SK-N-SH (cell line): ENCODE data around the gene HYAL1. TPM values are rescaled to one million over a fixed set of nuclear protein-coding genes. Genes with fewer than 3 reads are reported as not detected.
"Not testable (repeated sequence)": the region's sequence is repeated elsewhere in the genome, so short reads cannot be mapped to it uniquely, and the experiment has no call there.

Experiments
- CTCF ChIA-PET: fragments of 300-600, 350-600 bp; formaldehyde crosslinking; extraction: SDS; loops from one replicate; lab custom pipeline; 2021; lab: Yijun Ruan, JAX
- POLR2A ChIA-PET: fragments of 350-600 bp; sonication (Branson Sonifier 250); formaldehyde crosslinking; extraction: SDS; loops from one replicate; lab custom pipeline; 2020; ENCODE audit warnings: antibody characterized with exemption, inconsistent platforms; lab: Yijun Ruan, JAX
- DNase-seq: peaks from one replicate; pipeline ENCODE4 v3.0.0; 2012
- H2AFZ ChIP-seq: fragments of 200-600 bp; sonication (generic); 2 replicates; pipeline ENCODE4 v1.8.1; 2016; ENCODE audit warnings: antibody characterized with exemption, mild to moderate bottlenecking, low read depth
- H3F3A ChIP-seq: fragments of 200-600 bp; sonication (generic); replicated peaks from 2 replicates; pipeline ENCODE3; 2016; ENCODE audit warnings: antibody characterized with exemption, mild to moderate bottlenecking; ENCODE audit not compliant: insufficient read depth
- H3K27ac ChIP-seq, 2 experiments: fragments of 200-500 bp in 1 of 2; fragments of 200-600 bp in 1 of 2; sonication (Bioruptor generic) in 1 of 2; sonication (generic), shearing (Covaris generic) in 1 of 2; 2 replicates each; pipeline versions ENCODE4 v1.5.1 to v1.6.1; 2014 to 2016; ENCODE audit warnings: low read depth in 2 of 2, inconsistent platforms in 1 of 2, low read length in 1 of 2, mild to moderate bottlenecking in 1 of 2, mixed read lengths in 1 of 2
- H3K27me3 ChIP-seq: fragments of 200-600 bp; sonication (generic), shearing (Covaris generic); 2 replicates; pipeline ENCODE4 v1.6.1; 2016; ENCODE audit warnings: mixed run types; ENCODE audit not compliant: insufficient read depth
- H3K36me3 ChIP-seq, 2 experiments: fragments of 200-500 bp in 1 of 2; fragments of 200-600 bp in 1 of 2; sonication (Bioruptor generic) in 1 of 2; sonication (generic) in 1 of 2; replicated peaks in 1 of 2; 2 replicates each; pipeline versions ENCODE3 to v1.5.1; 2014 to 2016; ENCODE audit warnings: low read length in 1 of 2, mild to moderate bottlenecking in 1 of 2; ENCODE audit not compliant: insufficient read depth in 2 of 2, control insufficient read depth in 1 of 2
- H3K4me1 ChIP-seq, 2 experiments: fragments of 200-500 bp in 1 of 2; fragments of 200-600 bp in 1 of 2; sonication (Bioruptor generic) in 1 of 2; sonication (generic), shearing (Covaris generic) in 1 of 2; 2 replicates each; pipeline versions ENCODE4 v1.5.1 to v1.6.1; 2014 to 2016; ENCODE audit warnings: low read depth in 1 of 2, low read length in 1 of 2, mixed run types in 1 of 2; ENCODE audit not compliant: insufficient read depth in 2 of 2, control insufficient read depth in 1 of 2
- H3K4me2 ChIP-seq: fragments of 200-600 bp; sonication (generic), shearing (Covaris generic); 2 replicates; pipeline ENCODE4 v1.6.1; 2017; ENCODE audit warnings: mixed run types
- H3K4me3 ChIP-seq, 2 experiments: fragments of 200-500 bp in 1 of 2; fragments of 200-600 bp in 1 of 2; sonication (Bioruptor generic) in 1 of 2; sonication (generic), shearing (Covaris generic) in 1 of 2; 2 replicates each; pipeline versions ENCODE4 v1.5.1 to v1.8.1; 2014 to 2016; ENCODE audit warnings: low read depth in 2 of 2, inconsistent platforms in 1 of 2, low read length in 1 of 2, mild to moderate bottlenecking in 1 of 2, mixed read lengths in 1 of 2, moderate library complexity in 1 of 2
- H3K79me2 ChIP-seq: fragments of 200-600 bp; sonication (generic); 2 replicates; pipeline ENCODE4 v1.8.1; 2017; ENCODE audit warnings: mild to moderate bottlenecking; ENCODE audit not compliant: insufficient read depth
- H3K9ac ChIP-seq: fragments of 200-600 bp; sonication (generic); 2 replicates; pipeline ENCODE4 v1.6.1; 2017; ENCODE audit warnings: mixed run types
- H3K9me2 ChIP-seq: fragments of 200-600 bp; sonication (generic); 2 replicates; pipeline ENCODE4 v1.6.1; 2017; ENCODE audit warnings: mixed run types
- H3K9me3 ChIP-seq: fragments of 200-600 bp; sonication (generic); 2 replicates; pipeline ENCODE4 v1.6.1; 2017; ENCODE audit warnings: mixed run types, mild to moderate bottlenecking, moderate library complexity
- H4K20me1 ChIP-seq: fragments of 200-600 bp; sonication (generic); 2 replicates; pipeline ENCODE4 v1.6.1; 2017; ENCODE audit warnings: mild to moderate bottlenecking, mixed run types; ENCODE audit not compliant: insufficient read depth
- ELF1 ChIP-seq: IDR thresholded peaks from 2 replicates; pipeline ENCODE4 v1.4.0; 2012
- EZH2phosphoT487 ChIP-seq: fragments of 200-600 bp; sonication (generic); IDR thresholded peaks from 2 replicates; pipeline ENCODE4 v1.6.1; 2017; ENCODE audit warnings: low read depth, mixed run types, mild to moderate bottlenecking, antibody characterized with exemption, moderate library complexity, borderline replicate concordance
- FOSL2 ChIP-seq: IDR thresholded peaks from 2 replicates; pipeline ENCODE4 v1.4.0; 2012; ENCODE audit warnings: low read depth, mild to moderate bottlenecking, moderate library complexity, borderline replicate concordance
- FOXM1 ChIP-seq: IDR thresholded peaks from 2 replicates; pipeline ENCODE4 v1.4.0; 2012; ENCODE audit warnings: low read depth, mild to moderate bottlenecking
- NRF1 ChIP-seq: IDR thresholded peaks from 2 replicates; pipeline ENCODE4 v1.6.1; 2012; ENCODE audit warnings: low read depth, mild to moderate bottlenecking, low read length
- POLR2AphosphoS5 ChIP-seq: IDR thresholded peaks from 2 replicates; pipeline ENCODE4 v1.6.1; 2012; ENCODE audit warnings: low read depth, low read length
- RFX5 ChIP-seq: IDR thresholded peaks from 2 replicates; pipeline ENCODE4 v1.6.1; 2012; ENCODE audit warnings: mild to moderate bottlenecking, improper control_type of control experiment, low read length
- RXRA ChIP-seq: IDR thresholded peaks from 2 replicates; pipeline ENCODE4 v1.4.0; 2012; ENCODE audit warnings: low read depth, mild to moderate bottlenecking, borderline replicate concordance
- TCF12 ChIP-seq: IDR thresholded peaks from 2 replicates; pipeline ENCODE4 v1.4.0; 2012
- TEAD4 ChIP-seq: IDR thresholded peaks from 2 replicates; pipeline ENCODE4 v1.4.0; 2012; ENCODE audit warnings: mild to moderate bottlenecking, borderline replicate concordance; ENCODE audit not compliant: insufficient read depth
- WGBS: methylation state at CpG from one replicate; pipeline ENCODE4 v1.1.6; 2017; ENCODE audit warnings: low lambda C conversion rate; 5-methylcytosine and 5-hydroxymethylcytosine counted together
- polyA plus RNA-seq, 3 experiments: library from polyadenylated mRNA; depleted of rRNA; stranded (reverse); fragments of >200 nt; gene quantifications; 2 replicates each; pipeline ENCODE4 v1.2.3, GENCODE V29; 2012
- TF ChIP-seq, protein P1 (sequence below): fragments of 150-350 bp; IDR thresholded peaks from 2 replicates; pipeline ENCODE4 v1.6.1; 2017; ENCODE audit warnings: antibody characterized with exemption, low read length, low read depth, borderline replicate concordance
- TF ChIP-seq, protein P2 (sequence below): IDR thresholded peaks from 2 replicates; pipeline ENCODE4 v1.4.0; 2012; ENCODE audit warnings: low read depth, borderline replicate concordance
- TF ChIP-seq, protein P3 (sequence below): IDR thresholded peaks from 2 replicates; pipeline ENCODE4; 2012
- TF ChIP-seq, protein P4 (sequence below): fragments of 150-350 bp; IDR thresholded peaks from 2 replicates; pipeline ENCODE4 v1.6.1; 2016; ENCODE audit warnings: mild to moderate bottlenecking, low read depth, low read length
- TF ChIP-seq, protein P5 (sequence below): IDR thresholded peaks from 2 replicates; pipeline ENCODE4 v1.6.1; 2012; ENCODE audit warnings: mild to moderate bottlenecking, low read depth, low read length, moderate library complexity

The HYAL1 gene
- polyA plus RNA-seq, 1 of the 3 experiments (the other 2 are of a cell fraction), result 0.30 TPM

DNA sequence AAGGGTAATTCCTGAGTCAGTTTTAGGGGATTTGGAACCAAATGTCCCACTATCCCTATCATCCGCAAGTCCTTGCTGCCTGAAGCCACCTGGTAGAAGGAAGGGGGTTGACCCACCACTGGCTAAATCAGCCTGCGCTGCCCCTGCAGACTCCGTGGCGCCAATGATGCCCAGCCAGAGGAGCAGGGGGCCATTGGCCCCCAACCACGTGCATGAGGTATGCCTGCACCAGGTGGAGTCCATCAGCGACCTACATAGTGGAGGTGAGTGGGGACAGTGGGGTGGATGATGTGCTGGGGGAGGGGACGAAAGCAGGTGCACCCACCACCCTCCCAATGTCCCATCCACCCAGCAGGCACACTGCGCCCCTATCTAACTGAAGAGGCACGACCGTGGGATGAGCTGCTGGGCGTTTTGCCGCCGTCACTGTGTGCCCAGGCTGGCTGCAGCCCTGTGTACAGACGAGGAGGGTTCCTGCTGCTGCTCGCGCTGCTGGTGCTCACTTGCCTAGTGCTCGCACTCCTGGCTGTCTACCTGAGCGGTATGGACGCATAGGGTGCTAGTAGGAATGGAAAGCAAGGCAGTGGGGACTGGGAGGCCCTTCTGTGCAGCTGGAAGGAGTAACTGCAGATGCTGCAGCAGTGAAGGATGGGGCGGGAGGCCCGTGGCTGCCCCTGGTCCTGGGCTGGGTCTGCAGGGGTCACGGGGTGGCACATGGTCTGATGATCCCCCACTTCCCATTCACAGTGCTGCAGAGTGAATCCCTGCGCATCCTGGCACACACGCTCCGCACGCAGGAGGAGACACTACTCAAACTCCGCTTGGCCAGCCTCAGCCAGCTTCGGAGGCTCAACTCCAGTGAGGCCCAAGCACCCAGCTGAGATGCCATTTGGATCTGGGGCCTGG is 16.8 kb downstream of the HYAL1 start (continued):
- TF ChIP-seq RXRA (no peak), ELF1 (no peak)
- TF ChIP-seq, protein P1, sequence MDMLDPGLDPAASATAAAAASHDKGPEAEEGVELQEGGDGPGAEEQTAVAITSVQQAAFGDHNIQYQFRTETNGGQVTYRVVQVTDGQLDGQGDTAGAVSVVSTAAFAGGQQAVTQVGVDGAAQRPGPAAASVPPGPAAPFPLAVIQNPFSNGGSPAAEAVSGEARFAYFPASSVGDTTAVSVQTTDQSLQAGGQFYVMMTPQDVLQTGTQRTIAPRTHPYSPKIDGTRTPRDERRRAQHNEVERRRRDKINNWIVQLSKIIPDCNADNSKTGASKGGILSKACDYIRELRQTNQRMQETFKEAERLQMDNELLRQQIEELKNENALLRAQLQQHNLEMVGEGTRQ, result no peak

DNA sequence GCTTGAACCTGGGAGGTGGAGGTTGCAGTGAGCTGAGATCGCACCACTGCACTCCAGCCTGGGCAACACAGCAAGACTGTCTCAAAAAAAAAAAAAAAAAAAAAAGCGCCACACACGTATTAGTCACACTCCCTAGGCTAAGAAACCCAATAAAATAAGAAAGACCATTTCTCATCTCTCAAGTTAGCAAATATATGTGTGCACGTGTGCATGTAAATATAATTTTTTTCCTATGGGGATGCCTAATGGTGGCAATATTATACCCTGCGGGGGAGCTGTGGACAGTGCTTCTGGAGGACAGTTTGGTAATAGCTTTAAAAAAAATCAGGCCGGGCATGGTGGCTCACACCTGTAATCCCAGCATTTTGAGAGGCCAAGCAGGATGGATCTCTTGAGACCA is 19.3 kb downstream of the HYAL1 start:
- H3K4me3 ChIP-seq, H3K9me2 ChIP-seq, H2AFZ ChIP-seq, H3K79me2 ChIP-seq, H3K9me3 ChIP-seq, H3K4me2 ChIP-seq, DNase-seq, H3K27me3 ChIP-seq, H3K9ac ChIP-seq, H3F3A ChIP-seq, H3K27ac ChIP-seq, H3K4me1 ChIP-seq, H4K20me1 ChIP-seq, POLR2A ChIA-PET: not testable (repeated sequence)
- H3K36me3 ChIP-seq, result peaks cover 0 to 18% of the 10 kb centered on the region in 2 experiments
- WGBS, result 88% methylated on average over 6 of the region's 6 CpGs
- CTCF ChIA-PET, result interaction anchor here (1.0 to 2.1 kb wide), 5 partner anchors 9 to 259 kb away, joined by 3 to 11 read pairs (median 3); no protein-coding TSS in a partner anchor

DNA sequence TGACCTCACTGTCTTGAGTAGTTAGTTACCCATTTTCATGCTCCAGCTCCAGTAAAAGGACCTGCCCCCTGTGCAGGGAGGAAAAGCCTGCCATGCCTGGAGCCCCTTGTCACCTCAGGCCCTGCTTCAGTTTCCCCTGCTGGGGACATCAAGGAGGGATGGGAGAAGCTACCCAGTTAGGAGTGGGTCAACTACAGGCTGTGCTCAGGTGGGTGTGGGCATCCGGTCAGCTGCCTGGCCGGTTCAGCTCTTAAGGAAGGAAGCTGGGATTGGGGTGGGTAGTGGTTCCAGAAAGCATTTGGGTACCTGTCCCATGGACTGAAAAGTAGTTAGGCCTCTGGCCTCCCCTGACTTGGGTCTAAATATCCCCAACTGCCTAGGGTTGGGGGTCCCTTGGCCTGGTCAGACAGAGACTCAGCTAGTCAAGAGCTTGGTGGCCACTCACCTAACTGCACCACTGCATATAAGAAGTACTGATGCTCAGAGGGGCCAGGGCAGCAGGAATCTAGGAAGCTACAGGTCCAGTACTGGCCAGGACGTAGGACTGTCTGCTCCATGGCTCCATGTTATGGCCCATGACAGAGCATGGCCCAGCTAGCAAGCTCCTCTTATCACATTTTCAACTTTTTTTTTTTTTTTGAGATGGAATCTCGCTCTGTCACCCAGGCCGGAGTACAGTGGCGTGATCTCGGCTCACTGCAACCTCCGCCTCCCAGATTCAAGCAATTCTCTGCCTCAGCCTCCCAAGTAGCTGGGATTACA is 23.9 kb downstream of the HYAL1 start:
- H3K9me2 ChIP-seq, result no peaks in the 10 kb centered on the region
- no peak overlapping the region for H3K9ac ChIP-seq
- no peak overlapping the region for H3K4me2 ChIP-seq
- no peaks in the 10 kb centered on the region for H3K79me2 ChIP-seq
- H3F3A ChIP-seq, result peaks cover 3% of the 10 kb centered on the region
- H3K4me3 ChIP-seq, result no peak overlapping the region
- H4K20me1 ChIP-seq, result no peaks in the 10 kb centered on the region
- H3K36me3 ChIP-seq, result no peaks in the 10 kb centered on the region
- no peak overlapping the region for H3K27ac ChIP-seq
- no peak overlapping the region for H2AFZ ChIP-seq
- 0 out of 2 replicates have a peak, but pooled peaks cover 12% of the 10 kb centered on the region for H3K27me3 ChIP-seq
- ChIA-PET POLR2A (interaction anchor here (1.2 kb wide), 1 partner anchor 20 kb away, joined by 4 read pairs; no protein-coding TSS in a partner anchor), CTCF (interaction anchor here (1.0 to 12.2 kb wide), 5 partner anchors 19 to 158 kb away, joined by 4 to 206 read pairs (median 11); partner anchors contain the start of genes GNAT1, HYAL3 and NAA80)
- WGBS, result 92% methylated on average over 8 of the region's 8 CpGs
- no peaks in the 10 kb centered on the region for H3K9me3 ChIP-seq
- DNase-seq, result no peak
- TF ChIP-seq, protein P2, sequence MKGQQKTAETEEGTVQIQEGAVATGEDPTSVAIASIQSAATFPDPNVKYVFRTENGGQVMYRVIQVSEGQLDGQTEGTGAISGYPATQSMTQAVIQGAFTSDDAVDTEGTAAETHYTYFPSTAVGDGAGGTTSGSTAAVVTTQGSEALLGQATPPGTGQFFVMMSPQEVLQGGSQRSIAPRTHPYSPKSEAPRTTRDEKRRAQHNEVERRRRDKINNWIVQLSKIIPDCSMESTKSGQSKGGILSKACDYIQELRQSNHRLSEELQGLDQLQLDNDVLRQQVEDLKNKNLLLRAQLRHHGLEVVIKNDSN, result no peak
- TF ChIP-seq NRF1 (no peak), FOSL2 (no peak), EZH2phosphoT487 (no peak), RFX5 (no peak), POLR2AphosphoS5 (no peak), FOXM1 (no peak), TCF12 (no peak), TEAD4 (no peak)
- TF ChIP-seq, protein P3, sequence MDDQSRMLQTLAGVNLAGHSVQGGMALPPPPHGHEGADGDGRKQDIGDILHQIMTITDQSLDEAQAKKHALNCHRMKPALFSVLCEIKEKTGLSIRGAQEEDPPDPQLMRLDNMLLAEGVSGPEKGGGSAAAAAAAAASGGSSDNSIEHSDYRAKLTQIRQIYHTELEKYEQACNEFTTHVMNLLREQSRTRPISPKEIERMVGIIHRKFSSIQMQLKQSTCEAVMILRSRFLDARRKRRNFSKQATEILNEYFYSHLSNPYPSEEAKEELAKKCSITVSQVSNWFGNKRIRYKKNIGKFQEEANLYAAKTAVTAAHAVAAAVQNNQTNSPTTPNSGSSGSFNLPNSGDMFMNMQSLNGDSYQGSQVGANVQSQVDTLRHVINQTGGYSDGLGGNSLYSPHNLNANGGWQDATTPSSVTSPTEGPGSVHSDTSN, result no peak
- TF ChIP-seq, protein P4, sequence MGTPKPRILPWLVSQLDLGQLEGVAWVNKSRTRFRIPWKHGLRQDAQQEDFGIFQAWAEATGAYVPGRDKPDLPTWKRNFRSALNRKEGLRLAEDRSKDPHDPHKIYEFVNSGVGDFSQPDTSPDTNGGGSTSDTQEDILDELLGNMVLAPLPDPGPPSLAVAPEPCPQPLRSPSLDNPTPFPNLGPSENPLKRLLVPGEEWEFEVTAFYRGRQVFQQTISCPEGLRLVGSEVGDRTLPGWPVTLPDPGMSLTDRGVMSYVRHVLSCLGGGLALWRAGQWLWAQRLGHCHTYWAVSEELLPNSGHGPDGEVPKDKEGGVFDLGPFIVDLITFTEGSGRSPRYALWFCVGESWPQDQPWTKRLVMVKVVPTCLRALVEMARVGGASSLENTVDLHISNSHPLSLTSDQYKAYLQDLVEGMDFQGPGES, result no peak
- TF ChIP-seq, protein P5, sequence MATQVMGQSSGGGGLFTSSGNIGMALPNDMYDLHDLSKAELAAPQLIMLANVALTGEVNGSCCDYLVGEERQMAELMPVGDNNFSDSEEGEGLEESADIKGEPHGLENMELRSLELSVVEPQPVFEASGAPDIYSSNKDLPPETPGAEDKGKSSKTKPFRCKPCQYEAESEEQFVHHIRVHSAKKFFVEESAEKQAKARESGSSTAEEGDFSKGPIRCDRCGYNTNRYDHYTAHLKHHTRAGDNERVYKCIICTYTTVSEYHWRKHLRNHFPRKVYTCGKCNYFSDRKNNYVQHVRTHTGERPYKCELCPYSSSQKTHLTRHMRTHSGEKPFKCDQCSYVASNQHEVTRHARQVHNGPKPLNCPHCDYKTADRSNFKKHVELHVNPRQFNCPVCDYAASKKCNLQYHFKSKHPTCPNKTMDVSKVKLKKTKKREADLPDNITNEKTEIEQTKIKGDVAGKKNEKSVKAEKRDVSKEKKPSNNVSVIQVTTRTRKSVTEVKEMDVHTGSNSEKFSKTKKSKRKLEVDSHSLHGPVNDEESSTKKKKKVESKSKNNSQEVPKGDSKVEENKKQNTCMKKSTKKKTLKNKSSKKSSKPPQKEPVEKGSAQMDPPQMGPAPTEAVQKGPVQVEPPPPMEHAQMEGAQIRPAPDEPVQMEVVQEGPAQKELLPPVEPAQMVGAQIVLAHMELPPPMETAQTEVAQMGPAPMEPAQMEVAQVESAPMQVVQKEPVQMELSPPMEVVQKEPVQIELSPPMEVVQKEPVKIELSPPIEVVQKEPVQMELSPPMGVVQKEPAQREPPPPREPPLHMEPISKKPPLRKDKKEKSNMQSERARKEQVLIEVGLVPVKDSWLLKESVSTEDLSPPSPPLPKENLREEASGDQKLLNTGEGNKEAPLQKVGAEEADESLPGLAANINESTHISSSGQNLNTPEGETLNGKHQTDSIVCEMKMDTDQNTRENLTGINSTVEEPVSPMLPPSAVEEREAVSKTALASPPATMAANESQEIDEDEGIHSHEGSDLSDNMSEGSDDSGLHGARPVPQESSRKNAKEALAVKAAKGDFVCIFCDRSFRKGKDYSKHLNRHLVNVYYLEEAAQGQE, result no peak
- H3K4me1 ChIP-seq, result peaks cover 0 to 7% of the 10 kb centered on the region in 2 experiments; a peak in 1 of 4 replicates
